HG03280 (cell line): ENCODE results near the gene NBPF12.
"Not testable (repeated sequence)": the region's sequence is repeated elsewhere in the genome, so short reads cannot be mapped to it uniquely, and the experiment has no call there.

Source experiments
- ATAC-seq: cut with Tn5 transposase; IDR thresholded peaks from one replicate; pipeline ENCODE4 v1.9.1; 2021; ENCODE audit warnings: mild to moderate bottlenecking, moderate library complexity; ENCODE audit not compliant: unreplicated experiment

Gene NBPF12, protein sequence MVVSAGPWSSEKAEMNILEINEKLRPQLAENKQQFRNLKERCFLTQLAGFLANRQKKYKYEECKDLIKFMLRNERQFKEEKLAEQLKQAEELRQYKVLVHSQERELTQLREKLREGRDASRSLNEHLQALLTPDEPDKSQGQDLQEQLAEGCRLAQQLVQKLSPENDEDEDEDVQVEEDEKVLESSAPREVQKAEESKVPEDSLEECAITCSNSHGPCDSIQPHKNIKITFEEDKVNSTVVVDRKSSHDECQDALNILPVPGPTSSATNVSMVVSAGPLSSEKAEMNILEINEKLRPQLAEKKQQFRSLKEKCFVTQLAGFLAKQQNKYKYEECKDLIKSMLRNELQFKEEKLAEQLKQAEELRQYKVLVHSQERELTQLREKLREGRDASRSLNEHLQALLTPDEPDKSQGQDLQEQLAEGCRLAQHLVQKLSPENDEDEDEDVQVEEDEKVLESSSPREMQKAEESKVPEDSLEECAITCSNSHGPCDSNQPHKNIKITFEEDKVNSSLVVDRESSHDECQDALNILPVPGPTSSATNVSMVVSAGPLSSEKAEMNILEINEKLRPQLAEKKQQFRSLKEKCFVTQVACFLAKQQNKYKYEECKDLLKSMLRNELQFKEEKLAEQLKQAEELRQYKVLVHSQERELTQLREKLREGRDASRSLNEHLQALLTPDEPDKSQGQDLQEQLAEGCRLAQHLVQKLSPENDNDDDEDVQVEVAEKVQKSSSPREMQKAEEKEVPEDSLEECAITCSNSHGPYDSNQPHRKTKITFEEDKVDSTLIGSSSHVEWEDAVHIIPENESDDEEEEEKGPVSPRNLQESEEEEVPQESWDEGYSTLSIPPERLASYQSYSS (N-terminal part only)

DNA sequence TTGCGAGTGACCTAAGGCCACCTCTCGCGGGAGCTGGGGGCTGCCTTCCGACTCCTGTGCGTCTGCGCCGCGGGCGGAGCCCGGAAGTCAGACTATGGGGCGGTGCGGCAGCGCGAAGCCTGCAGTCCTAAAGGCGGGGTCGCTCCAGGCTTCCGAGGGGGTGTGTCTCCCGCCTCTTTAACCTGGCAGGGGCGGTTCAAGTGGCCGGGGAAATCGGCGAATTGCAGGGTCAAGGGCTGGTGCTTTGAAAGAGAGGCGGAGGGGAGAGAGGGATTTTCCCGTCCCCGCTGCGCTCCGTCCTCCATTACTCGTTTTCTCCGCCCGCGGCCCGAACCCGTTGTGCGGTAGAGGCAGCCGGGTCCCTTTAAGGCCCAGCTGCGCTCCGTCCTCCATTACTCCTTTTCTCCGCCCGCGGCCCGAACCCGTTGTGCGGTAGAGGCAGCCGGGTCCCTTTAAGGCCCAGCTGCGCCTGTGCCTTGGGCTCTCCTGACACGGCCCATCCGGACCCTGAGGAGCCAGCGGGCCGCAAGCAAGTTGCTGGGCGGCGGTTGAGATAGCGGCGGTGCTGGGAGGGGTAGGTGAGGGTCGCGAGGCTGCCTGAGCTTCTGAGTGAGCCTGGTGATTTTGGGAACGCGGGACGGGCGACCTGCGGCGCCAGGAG is at the start of gene NBPF12:
TSS of gene NBPF12 (plus strand) at position 83 of the 661 bp plus-strand sequence. CDS start 21,820 bp downstream, outside the sequence.
- ATAC-seq = peak; percentile 80

DNA sequence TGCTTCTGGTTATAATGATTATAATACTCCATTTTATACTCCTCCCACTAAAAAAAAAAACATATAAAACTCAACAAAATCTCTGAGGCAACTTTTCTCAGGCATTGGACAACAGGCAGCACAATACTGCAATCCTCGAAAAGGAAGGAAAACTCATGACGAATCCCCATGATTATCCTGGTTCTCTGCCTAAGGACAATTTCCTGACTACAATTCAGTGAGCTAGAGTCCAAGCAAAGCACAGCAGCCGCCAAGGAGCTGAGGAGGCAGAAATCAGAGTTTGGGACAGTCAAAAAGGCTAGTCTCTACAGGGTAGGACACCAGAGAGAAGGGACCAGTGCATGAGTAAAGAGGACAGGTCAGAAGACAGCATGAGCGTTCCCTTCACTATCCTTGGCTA is 46.8 kb upstream of the NBPF12 start:
- not testable (repeated sequence) for ATAC-seq

DNA sequence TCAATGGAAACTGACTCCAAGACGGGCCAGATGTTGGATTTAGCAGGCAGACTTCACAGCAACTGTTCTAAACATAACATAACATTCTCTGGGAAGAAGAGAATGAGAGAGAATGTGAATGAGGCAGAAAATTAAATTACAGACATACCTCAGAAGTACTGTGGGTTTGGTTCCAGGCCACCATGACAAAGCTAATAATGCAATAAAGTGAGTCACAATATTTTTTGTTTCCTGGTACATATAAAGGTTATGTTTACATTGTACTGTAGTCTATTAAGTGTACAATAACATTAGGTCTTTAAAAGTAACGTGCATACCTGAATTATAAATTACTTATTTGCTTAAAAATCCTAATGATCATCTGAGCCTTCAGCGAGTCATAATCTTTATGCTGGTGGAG is 45.8 kb upstream of the NBPF12 start:
- ATAC-seq = not testable (repeated sequence)

DNA sequence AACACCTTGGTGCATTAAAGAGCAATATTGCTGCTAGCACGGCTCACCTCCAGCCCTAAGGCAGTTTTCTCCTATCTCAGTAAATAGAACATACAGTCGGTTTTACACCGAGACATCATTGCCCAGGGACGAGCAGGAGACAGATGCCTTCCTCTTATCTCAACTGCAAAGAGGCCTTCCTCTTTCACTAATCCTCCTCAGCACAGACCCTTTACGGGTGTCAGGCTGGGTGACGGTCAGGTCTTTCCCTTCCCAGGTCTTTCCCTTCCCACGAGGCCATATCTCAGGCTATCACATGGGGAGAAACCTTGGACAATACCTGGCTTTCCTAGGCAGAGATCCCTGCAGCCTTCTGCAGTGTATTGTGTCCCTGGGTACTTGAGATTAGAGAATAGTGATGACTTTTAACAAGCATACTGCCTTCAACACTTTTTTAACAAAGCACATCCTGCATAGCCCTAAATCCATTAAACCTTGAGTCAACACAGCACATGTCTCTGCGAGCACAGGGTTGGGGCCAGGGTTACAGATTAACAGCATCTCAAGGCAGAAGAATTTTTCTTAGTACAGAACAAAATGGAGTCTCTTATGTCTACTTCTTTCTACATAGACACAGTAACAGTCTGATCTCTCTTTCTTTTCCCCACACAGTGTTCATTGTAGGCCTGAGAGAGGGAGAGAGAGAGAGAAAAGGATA is 30.4 kb upstream of the NBPF12 start:
- not testable (repeated sequence) for ATAC-seq

DNA sequence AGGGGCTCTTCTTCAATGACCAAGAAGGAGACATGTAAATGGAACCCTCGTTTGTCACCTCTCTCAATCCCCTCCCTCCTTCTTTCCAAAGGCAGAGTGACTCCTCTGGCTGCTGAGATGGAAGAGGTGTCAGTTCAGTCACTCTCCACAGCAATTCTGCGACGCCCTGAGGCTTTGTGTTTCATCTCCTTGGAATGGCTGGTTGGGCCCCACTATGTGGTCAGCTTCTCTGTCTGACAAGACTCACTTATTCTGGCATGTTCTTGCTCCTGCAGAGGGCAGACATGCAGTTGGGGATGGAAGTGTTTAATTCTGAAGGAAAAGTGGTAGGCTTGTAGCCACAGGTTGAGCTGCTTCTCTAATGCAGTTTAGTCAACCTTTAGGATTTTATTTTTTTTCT is 25.1 kb upstream of the NBPF12 start:
- not testable (repeated sequence) for ATAC-seq

DNA sequence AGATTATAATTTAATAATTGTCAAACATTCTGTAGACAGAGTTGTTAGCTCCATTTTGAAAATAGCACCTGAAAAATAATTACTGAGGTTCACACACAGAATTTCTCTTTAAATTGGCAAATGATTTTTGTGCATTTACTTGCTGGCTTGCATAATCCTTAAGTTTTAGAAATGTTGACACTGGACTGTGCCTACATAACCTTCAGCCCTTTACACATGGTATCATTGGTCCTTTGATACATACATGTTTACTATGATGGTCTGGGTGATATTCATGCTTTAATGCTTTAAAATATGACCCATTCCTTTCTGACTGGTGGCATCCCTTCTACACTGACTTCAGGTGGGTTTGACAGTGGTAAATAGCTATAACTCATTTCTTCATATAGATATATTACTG is 17.3 kb upstream of the NBPF12 start:
- ATAC-seq = not testable (repeated sequence)

DNA sequence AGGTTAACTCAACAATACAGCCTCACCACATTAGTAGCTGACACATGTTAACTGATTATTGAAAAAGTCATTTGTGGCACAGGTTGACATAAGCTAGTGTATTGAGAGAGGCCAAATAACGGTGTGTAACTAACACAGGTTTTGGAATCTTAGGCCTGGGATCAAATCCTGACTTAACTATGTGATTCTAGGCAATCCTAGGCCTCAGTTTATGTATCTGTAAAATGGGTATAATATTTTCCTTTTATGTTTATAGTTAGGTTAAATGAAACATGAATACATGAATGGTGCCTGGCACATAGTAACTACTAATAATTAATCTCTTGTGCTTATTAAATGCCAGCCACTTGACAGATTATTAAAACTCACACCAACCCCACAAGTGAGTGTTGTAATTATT is 15.5 kb upstream of the NBPF12 start:
- ATAC-seq = not testable (repeated sequence)

DNA sequence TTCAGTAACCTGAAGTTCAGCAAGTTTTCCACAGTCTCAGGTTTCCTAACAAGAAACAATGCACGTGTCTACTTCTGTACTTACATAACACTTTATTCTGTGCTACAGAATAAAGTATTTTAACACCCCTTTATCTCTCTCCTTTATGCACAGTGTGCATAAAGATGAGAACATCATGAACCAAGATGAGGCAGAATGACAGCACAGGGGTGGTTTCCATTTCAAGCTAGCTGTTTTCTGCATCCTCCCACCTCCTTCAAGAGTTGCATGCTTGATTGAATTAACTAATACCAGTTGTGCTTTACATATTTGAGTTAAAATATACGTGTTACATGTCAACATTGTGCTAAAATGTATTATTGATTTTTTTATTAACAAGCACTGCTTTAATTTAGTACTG is 14.0 kb upstream of the NBPF12 start:
- not testable (repeated sequence) for ATAC-seq

DNA sequence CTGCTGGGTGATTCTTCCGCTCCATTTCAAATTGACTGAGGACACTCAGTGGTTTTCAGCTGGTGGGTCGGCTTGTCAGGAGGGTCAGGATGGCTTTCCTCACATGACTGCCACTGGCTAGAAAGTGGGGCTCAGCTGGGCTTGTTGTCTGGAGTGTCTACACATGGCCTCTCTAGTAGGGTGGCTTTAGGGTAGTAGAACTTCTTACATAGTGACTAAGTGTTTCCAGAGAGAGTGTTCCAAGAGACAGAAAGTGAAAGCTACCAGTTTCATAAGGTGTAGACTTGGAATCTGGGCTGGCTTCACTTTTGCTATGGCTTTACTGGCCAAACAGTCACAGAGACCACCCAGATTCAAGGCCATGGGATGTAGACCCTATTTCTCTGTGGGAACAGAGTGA is 11.7 kb upstream of the NBPF12 start:
- ATAC-seq = not testable (repeated sequence)

DNA sequence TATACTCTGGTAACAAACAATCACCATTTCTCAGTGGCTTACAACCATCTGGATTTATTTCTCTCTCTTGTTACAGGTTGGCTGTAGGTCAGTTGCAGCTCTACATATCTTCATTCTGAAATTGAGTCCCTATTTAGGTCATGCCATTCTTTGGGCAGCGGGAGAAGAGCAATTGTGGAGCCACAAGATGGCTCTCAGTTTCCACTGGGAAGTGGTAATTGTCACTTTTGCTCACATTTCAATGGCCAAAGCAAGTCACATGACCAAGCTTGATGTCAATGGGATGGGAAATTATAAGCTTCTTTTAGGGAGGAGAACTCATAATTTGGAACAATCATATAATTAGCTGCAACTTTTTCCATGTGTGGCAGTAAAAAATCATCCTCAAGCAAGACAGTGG is 7.9 kb upstream of the NBPF12 start:
- not testable (repeated sequence) for ATAC-seq

DNA sequence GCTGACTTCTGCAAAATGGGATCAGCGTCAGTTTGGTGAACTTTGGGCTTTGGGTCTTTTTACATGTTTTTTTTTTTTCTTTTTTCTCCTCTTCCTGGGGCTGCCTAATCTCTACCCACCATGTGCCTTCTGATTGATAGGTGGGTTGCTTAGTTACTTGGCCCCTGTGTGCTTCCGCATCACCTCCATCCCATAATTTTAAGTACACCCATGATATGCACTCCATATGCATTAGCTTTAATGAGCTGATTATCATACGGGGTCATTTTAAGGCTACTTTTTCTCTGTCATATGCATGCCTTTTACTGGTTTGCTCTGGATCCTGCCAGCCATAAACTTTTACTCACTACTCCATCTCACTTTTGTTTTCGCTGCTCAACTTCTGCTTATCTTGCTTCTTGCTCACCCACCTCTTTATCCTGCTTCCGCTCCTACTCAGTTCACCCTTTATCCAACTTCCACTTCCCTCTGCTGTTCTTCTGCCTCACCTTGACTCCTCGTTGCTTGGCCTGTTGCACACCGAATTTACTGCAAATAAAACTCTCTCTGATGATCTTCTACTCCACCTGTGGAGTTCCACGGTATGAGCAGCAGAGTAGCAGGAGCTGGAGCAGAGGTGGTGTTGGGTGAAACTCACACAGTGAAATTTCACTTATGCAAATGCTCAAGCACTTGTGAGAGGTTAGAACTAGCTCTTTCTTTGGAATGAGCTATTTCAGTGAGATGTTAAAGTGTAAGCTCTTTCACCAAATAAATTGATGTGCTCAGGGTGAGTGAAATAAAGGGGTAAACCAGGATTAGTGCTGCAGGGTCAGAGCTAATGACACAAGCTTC is 3.5 kb upstream of the NBPF12 start:
- ATAC-seq = peak; percentile 34

DNA sequence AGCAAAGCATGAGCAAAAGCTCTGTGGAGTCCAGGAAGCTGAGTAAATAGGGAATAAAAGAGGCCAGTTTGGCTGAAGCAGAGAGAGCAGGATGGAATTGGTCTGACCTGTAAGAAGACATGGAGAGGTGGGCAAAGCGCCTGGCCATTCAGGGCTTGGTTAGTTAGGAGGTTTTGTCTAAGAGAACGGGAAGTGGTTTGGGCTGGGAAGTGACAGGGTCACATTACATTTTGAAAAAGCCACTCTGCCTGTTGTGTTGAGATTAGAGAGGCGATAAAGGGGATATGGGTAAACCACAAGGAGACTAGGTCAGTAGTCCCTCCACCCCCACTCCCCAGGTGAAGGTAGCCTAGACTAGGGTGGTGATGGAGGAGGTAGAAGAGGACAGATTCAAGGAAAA is 662 bp upstream of the NBPF12 start:
- ATAC-seq = not testable (repeated sequence)

DNA sequence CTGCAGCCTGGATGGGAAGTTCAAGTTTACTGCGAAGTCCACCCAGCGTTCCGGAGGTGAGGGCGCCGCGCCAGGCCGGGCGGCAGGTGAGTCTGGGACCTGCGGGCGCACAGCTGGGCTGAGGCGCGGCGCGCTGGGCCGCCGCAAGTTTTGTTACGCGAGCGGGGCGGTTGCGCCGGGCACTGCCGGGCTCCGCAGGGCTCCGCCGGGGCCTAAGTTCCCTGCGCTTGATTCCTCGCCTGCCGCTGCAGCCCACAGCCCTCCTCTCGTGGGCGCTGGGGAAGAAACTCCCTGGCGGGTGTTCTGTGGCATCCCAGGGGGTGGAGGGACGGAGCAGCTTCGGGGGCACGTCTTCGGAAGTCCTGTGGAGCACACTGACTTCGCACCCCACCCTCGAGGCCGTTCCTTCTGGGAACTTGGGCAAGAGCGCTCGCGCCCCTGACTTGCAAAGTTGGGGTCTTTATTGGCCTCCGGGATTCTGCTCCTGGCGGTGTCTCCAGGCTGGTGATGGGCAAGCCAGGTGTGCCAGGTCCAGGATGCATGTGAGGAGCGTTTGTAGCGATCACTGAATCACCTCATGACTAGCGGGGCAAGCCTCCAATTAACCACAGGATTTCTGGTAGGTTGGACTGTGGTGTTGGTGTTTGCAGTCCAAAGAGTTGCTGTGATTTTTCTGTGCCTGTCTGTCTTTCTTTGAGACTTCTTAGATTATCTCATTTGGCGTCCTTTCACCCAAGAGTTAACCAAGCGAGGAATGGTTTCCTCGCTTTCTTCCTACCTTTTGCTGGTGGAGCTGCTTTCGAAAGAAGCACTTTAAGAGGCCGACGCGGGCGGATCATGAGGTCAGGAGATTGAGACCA is 1.0 kb downstream of the NBPF12 start:
- ATAC-seq = peak; percentile 36

DNA sequence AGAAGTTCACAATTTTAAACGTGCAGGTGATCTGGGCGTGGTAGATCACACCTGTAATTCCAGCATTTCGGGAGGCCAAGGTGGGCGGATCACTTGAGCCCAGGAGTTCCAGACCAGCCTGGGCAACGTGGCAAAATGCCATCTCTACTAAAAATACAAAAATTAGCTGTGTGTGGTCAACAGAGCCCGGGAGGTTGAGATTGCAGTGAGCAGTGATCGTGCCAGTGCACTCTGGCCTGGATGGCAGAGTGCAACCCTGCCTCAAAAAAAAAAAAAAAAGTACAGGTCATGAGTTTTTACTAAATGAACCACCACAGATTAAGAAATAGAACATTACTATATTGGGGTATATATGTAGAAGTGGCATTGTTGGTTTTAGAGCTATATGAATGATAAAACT is 2.2 kb downstream of the NBPF12 start:
- not testable (repeated sequence) for ATAC-seq

DNA sequence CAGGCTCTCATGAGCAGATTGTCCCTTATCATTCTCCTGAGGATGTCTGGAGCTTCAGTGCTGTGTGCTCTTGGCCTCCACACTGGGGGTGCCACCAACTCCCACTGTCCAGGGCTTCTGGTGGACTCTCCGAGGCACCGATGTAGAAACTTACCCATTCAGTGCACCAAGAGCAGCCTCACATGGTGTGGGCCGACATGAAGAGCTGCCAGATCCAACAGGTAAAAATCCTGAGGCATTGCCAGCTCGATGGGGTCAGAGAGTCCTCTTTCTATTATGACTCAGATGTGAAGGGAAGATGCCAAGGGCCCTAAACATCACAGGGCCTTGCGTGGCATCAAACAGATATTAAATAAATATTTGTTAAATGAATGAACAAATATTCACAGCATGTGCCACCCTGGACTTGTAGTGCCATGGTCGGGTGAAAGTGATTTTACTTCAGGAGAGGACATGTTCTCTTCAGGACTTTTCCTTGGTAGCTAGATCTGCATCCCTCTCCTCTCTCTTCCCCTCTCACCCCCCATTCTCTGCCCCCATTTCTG is 5.3 kb downstream of the NBPF12 start:
- not testable (repeated sequence) for ATAC-seq

DNA sequence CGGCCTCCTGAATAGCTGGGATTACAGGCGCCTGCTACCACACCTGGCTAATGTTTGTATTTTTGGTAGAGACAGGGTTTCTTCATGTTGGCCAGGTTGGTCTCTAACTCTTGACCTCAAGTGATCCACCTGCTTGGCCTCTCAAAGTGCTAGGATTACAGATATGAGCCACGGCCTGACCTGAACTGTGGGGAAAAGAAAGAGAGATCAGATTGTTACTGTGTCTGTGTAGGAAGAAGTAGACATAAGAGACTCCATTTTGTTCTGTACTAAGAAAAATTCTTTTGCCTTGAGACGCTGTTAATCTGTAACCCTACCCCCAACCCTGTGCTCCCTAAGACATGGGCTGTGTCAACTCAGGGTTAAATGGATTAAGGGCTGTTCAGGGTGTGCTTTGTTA is 10.0 kb downstream of the NBPF12 start:
- ATAC-seq = not testable (repeated sequence)

DNA sequence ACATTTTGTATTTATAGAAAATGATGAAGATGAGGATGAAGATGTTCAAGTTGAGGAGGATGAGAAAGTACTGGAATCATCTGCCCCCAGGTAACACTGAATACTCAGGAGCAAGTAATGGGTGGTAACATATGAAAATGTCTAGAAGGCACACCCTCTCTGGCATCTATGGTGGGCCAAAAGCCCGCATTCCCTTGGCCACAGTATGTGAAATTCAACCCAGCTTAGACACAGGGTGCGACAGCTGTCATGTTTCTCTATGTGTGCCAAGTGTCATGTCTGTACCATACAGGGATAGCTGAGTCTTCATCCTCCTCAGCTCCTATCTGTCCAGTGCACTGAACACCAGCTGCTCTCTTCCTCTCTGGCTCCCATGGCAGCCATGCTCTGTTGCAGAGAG is 26.2 kb downstream of the NBPF12 start:
- not testable (repeated sequence) for ATAC-seq

DNA sequence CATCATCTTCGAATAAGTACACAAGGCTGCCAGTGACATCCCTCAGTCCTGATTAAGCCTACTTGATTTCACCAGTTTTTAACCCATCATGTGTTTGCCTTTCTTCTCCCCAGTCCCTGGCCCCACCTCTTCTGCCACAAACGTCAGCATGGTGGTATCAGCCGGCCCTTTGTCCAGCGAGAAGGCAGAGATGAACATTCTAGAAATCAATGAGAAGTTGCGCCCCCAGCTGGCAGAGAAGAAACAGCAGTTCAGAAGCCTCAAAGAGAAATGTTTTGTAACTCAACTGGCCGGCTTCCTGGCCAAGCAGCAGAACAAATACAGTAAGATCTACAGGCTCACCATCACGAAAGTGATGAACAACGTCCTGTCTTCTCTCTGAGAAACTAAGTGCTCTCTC is 28.2 kb downstream of the NBPF12 start:
- ATAC-seq = not testable (repeated sequence)
